Measurements from ENCODE around the gene ANXA11.

GRCh38 chr10:80126876-80127275 is 78.5 kb downstream of the ANXA11 start:
- no peak for TF ChIP-seq ZNF138 (tag by site-specific recombination; IDR thresholded peaks at IDR 0.05; ENCODE audit: borderline replicate concordance)
- TF ChIP-seq CTCF (tag by site-specific recombination; IDR thresholded peaks at IDR 0.05): no peak
- TF ChIP-seq ZNF311 (tag by site-specific recombination; IDR thresholded peaks at IDR 0.05; ENCODE audit: borderline replicate concordance): no peak
- no peak for TF ChIP-seq KLF10 (tag by site-specific recombination; IDR thresholded peaks at IDR 0.05)
- no peak for TF ChIP-seq ZBTB7A (tag by site-specific recombination; IDR thresholded peaks at IDR 0.05; ENCODE audit: low read depth)
- no peak for TF ChIP-seq YY2 (tag by site-specific recombination; IDR thresholded peaks at IDR 0.05)

Measured in HEK293 (cell line).